Spleen (tissue), 13 donors: ENCODE results near the gene TMEM125. TPM values are rescaled to one million over a fixed set of nuclear protein-coding genes. Genes with fewer than 3 reads are reported as not detected.
A peak's percentile ranks its signal among the peaks of the same experiment; 100 is the strongest.

Source experiments
- DNase-seq: peaks from one replicate; pipeline ENCODE4 v3.0.0-alpha.2; 2020
- H3K27ac ChIP-seq, 8 donors: fragments of 200-600 bp; sonication (generic) in 7 of 8; 1 replicate in 4 of 8; 2 replicates in 4 of 8; pipeline versions ENCODE4 v1.5.0 to v1.8.0; 2016 to 2021; ENCODE audit warnings: inconsistent platforms in 4 of 8, mild to moderate bottlenecking in 4 of 8, moderate library complexity in 1 of 8
- H3K27me3 ChIP-seq, 7 donors: fragments of 200-600 bp; sonication (generic) in 6 of 7; replicated peaks in 1 of 7; 1 replicate in 4 of 7; 2 replicates in 3 of 7; pipeline versions ENCODE4 v1.5.0 to v1.8.0; 2016 to 2021; ENCODE audit warnings: inconsistent platforms in 3 of 7, mild to moderate bottlenecking in 1 of 7
- H3K36me3 ChIP-seq, 6 donors: fragments of 200-600 bp; sonication (generic) in 5 of 6; 1 replicate in 4 of 6; 2 replicates in 2 of 6; pipeline versions ENCODE4 v1.5.0 to v1.8.0; 2016 to 2021; ENCODE audit warnings: inconsistent platforms in 2 of 6
- H3K4me1 ChIP-seq, 6 donors: fragments of 200-600 bp; sonication (generic) in 5 of 6; 1 replicate in 3 of 6; 2 replicates in 3 of 6; pipeline versions ENCODE4 v1.5.0 to v1.8.0; 2016 to 2021; ENCODE audit warnings: inconsistent platforms in 3 of 6
- H3K4me3 ChIP-seq, 8 donors: fragments of 200-600 bp; sonication (generic) in 7 of 8; 1 replicate in 4 of 8; 2 replicates in 4 of 8; pipeline versions ENCODE4 v1.5.0 to v1.8.0; 2016 to 2021; ENCODE audit warnings: inconsistent platforms in 4 of 8, mild to moderate bottlenecking in 4 of 8, moderate library complexity in 2 of 8
- H3K9me3 ChIP-seq, 8 donors: fragments of 200-600 bp; sonication (generic) in 7 of 8; 1 replicate in 4 of 8; 2 replicates in 4 of 8; pipeline versions ENCODE4 v1.5.0 to v1.8.0; 2016 to 2021; ENCODE audit warnings: inconsistent platforms in 4 of 8
- CTCF ChIP-seq, 11 experiments: fragments of 200-600 bp in 7 of 11; fragments of 450-650 bp in 4 of 11; sonication (generic) in 4 of 11; IDR thresholded peaks in 8 of 11; conservative IDR thresholded peaks in 3 of 11; 1 replicate in 7 of 11; 2 replicates in 4 of 11; pipeline versions ENCODE4 v1.4.0 to v1.8.0; 2016 to 2021; ENCODE audit warnings: antibody characterized with exemption in 11 of 11, inconsistent platforms in 4 of 11, mild to moderate bottlenecking in 1 of 11
- POLR2A ChIP-seq, 3 donors: fragments of 450-650 bp; IDR thresholded peaks; one replicate each; pipeline ENCODE4 v1.5.1; 2017; ENCODE audit warnings: antibody characterized with exemption in 3 of 3, mild to moderate bottlenecking in 1 of 3
- POLR2AphosphoS5 ChIP-seq, 3 donors: sonication (generic); formaldehyde crosslinking; IDR thresholded peaks; one replicate each; pipeline ENCODE4 v1.5.1; 2017; ENCODE audit warnings: antibody characterized with exemption in 3 of 3
- WGBS, 5 donors: extraction: QIAGEN DNeasy Blood & Tissue Kit in 3 of 5; methylation state at CpG; one replicate each; pipeline versions ENCODE4 v1.1.5 to v1.1.7; 2013 to 2018; 5-methylcytosine and 5-hydroxymethylcytosine counted together
- intact Hi-C: fragments of 100-400 bp; cut with DNase I; formaldehyde crosslinking; loops from one replicate; pipeline ENCODE4 v1.15.0; 2023; ENCODE audit warnings: low total_unique reads
- long read RNA-seq, 2 donors: transcript quantifications; one replicate each; lab custom pipeline, GENCODE V29; 2026
- polyA plus RNA-seq, 3 donors: library from polyadenylated mRNA; stranded (reverse); fragments of 200-250 nt; gene quantifications; one replicate each; pipeline ENCODE4 v1.2.1, GENCODE V29; 2013
- total RNA-seq, 7 donors: library from RNA; depleted of rRNA in 3 of 7; stranded (reverse); fragments of >200 nt in 3 of 7; fragmentation: NEBNext Ultra II Directional in 4 of 7; extraction: Animal tissue kit (Norgen Biotek cat#: 25700) in 4 of 7; gene quantifications; one replicate each; pipeline versions ENCODE4 v1.1.0 to v1.2.1, GENCODE V29; 2016 to 2021
- donor health status: healthy with polysubstance abuse.
- donor health status: DM: no; HTN: no; CAD: no; lungs with moderate emphysema.
- donor health status: DM: no; HTN: no; CAD: no.
- donor health status: Bipolar disorder and iron deficiency.
- donor health status: healthy.
- donor health status: DM: no; HTN: no; CAD: no.
- donor health status: DM: yes; HTN: yes; CAD: no.

TMEM125 gene
- total RNA-seq (not detected), polyA plus RNA-seq (under 1 TPM in 2 of 3 donors, not detected in 1; 0.05 to 0.06 TPM)
- long read RNA-seq, donor 1: 0 reads
- long read RNA-seq, donor 2: 0 reads

DNA sequence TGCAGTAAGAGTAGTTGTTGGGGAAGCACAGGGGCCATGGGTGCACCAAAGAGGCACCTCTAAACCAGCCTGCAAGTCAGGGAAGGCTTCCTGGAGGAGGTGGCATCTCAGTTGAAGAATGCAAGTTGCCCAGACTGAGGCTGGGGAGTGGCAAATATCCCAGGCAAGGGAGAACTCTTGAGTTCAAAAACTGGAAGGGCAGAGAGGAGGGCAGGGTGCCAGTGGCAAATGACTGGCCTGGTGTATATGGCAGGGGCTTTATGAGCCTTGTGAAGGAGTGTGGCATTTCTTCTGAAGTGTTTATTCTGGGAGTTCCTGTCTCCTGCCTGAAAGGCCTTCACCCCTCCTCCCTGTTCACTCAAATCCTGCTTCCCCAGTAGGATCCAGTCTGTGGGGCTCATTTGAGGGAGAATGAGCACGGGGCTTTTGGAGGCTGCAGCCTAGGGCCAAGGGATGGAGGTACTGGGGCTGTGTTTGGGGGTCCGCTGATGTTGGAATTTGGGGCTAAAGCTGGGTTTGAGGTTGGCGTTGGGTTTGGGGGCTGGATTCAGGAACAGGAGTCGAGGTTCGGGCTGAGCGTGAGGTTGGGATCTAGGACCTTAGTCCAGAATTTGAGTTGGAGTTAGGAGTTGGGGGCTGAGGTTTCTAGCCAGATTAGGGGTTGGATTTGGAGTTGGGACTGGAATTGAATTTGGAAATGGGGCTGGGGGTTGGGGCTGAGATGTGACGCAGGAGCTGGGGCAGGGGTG lies at the start of gene TMEM125:
TSS of gene TMEM125 (plus strand) at position 357 of the 749 bp plus-strand sequence. CDS start 2,740 bp downstream, outside the sequence.
- Histone ChIP-seq H3K36me3 (no peaks in the 10 kb centered on the region), H3K4me3 (peak within 1 kb of the TSS in 3 of 8 donors; percentile 8 to 59 (median 17)), H3K27me3 (peaks cover 0 to 24% (median 0%) of the 10 kb centered on the region in 7 donors), H3K9me3 (no peaks in the 10 kb centered on the region), H3K27ac (no peak within 1 kb of the TSS), H3K4me1 (peaks cover 3 to 23% (median 13%) of the 10 kb centered on the region in 6 donors)
- WGBS, 5 donors: 84 to 88% (median 87%) methylated on average over 7 of the region's 7 CpGs
- no peak for TF ChIP-seq CTCF (IDR thresholded peaks at IDR 0.05 in 8 of 11, conservative IDR thresholded peaks at IDR 0.05 in 3 of 11)
- DNase-seq: peak; percentile 43
- intact Hi-C loops: no loop called here

DNA sequence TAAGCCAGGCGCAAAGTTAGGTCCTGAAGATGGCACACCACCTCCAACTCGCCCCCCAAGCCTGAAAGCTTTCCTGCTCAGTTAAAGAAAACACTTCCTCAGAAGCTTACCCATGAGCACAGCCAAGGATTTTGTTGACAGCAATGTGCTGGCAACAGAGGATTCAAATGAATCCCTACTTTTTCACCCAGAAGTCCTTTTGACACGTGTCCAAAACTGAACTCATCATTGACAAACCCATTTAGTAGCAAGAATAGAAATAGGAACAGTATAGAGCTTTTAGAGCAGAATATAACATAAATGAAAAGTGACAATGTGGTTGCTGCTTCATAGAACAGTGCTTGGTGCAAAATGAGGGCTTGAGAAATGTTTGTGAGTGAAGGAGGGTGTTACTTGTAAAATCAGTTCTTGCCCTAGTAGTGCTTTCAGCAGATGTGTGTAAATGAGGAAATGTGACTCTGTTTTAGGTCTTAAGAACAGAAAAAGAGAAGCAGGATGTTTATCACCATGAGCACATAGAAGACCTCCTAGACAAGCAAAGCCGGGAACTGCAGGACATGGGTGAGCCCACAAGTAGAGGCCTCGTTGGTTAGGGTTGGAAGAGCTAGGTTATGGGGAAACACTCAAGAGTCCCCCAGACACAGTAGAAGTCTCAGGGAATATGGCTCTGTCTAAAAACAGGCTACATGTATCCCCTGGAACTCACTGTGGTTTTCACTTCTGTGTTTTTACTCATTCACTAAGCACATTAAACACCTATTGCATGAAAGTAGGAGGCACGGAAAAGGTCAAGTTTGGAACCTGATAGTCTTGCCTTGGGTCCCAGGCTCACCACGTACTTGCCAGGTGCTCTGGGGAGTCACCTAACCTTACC lies 48.6 kb upstream of the TMEM125 start:
- 52 to 66% (median 56%) methylated on average over 7 of the region's 7 CpGs for WGBS, 5 donors
- H3K4me3 ChIP-seq: no peak overlapping the region
- no peaks in the 10 kb centered on the region for H3K36me3 ChIP-seq
- peak overlapping the region in 7 of 8 donors; percentile 16 to 85 (median 62) for H3K27ac ChIP-seq
- no peaks in the 10 kb centered on the region for H3K9me3 ChIP-seq
- DNase-seq: no peak
- no peak for TF ChIP-seq CTCF (IDR thresholded peaks at IDR 0.05 in 8 of 11, conservative IDR thresholded peaks at IDR 0.05 in 3 of 11)
- TF ChIP-seq POLR2AphosphoS5 (IDR thresholded peaks at IDR 0.05): peak in 1 of 3 donors; percentile 37
- no peaks in the 10 kb centered on the region for H3K27me3 ChIP-seq
- peaks cover 0 to 18% (median 11%) of the 10 kb centered on the region in 6 donors for H3K4me1 ChIP-seq
- intact Hi-C loops: no loop called here

DNA sequence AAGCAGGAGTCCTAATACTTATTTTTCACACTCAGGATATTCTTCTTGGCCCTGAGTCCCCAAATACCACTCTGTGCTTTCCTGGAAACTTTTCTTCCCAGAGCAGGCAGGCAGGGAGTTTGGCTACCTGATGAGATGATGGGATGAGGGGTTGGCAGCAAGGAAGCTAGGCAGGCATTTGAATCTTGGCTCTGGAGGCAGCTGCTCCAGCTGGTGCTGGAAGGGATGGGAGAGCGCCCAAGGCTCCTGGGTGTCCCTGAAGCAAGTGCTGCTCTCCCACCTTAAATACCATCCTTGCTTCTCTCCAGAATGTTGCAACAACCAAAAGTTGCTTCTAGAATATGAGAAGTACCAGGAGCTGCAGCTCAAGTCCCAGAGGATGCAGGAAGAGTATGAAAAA lies 48.0 kb upstream of the TMEM125 start:
- H3K4me3 ChIP-seq: no peak overlapping the region
- H3K27ac ChIP-seq: peak overlapping the region in 7 of 8 donors; percentile 16 to 85 (median 62)
- no peaks in the 10 kb centered on the region for H3K9me3 ChIP-seq
- no peaks in the 10 kb centered on the region for H3K27me3 ChIP-seq
- intact Hi-C loops: no loop called here
- no peak for DNase-seq
- no peaks in the 10 kb centered on the region for H3K36me3 ChIP-seq
- TF ChIP-seq CTCF (IDR thresholded peaks at IDR 0.05 in 8 of 11, conservative IDR thresholded peaks at IDR 0.05 in 3 of 11) (no peak), POLR2AphosphoS5 (IDR thresholded peaks at IDR 0.05) (no peak), POLR2A (IDR thresholded peaks at IDR 0.05) (no peak)
- 89 to 100% (median 100%) methylated on average over 1 of the region's 1 CpG for WGBS, 5 donors
- peaks cover 0 to 18% (median 11%) of the 10 kb centered on the region in 6 donors for H3K4me1 ChIP-seq

- intact Hi-C loops: no loop called here
- WGBS, 5 donors: 76 to 90% (median 83%) methylated on average over 9 of the region's 9 CpGs
These were observed 46.9 kb upstream of the TMEM125 start for GRCh38 chr1:43222879-43223278.

More at GRCh38 chr1:43222879-43223278, 46.9 kb upstream of the TMEM125 start:
- Histone ChIP-seq H3K9me3 (no peaks in the 10 kb centered on the region), H3K36me3 (no peaks in the 10 kb centered on the region), H3K27me3 (no peaks in the 10 kb centered on the region), H3K27ac (no peak overlapping the region), H3K4me3 (no peak overlapping the region), H3K4me1 (peaks cover 0 to 25% (median 15%) of the 10 kb centered on the region in 6 donors)
- TF ChIP-seq POLR2AphosphoS5 (IDR thresholded peaks at IDR 0.05) (no peak), CTCF (IDR thresholded peaks at IDR 0.05 in 8 of 11, conservative IDR thresholded peaks at IDR 0.05 in 3 of 11) (no peak)
- no peak for DNase-seq
